Stimulated activated naive B cell treated with anti-CD40 and anti-IgM and Interleukin-4, amounts not matched to agents 10 μg/mL and 1 μg/mL and 100 μg/mL, for 72 hours (primary cell): ENCODE data around the gene MAN1C1.

Source experiments
- ATAC-seq, 2 donors: fragments of 150-1000 bp; cut with Tn5 transposase; replicated peaks; 2 replicates each; pipeline ENCODE4 v1.10.0; 2021; ENCODE audit warnings: moderate library complexity in 1 of 2
- DNase-seq: peaks from one replicate; pipeline ENCODE4 v3.0.0; 2021
- H3K27ac Mint-ChIP-seq: one replicate; pipeline ENCODE4 v1.8.0; 2022; ENCODE audit warnings: mild to moderate bottlenecking, mixed read lengths
- H3K27me3 Mint-ChIP-seq, 2 donors: one replicate each; pipeline ENCODE4 v1.8.0; 2022; ENCODE audit warnings: mixed read lengths in 2 of 2
- H3K36me3 Mint-ChIP-seq, 2 donors: one replicate each; pipeline ENCODE4 v1.8.0; 2022; ENCODE audit warnings: mixed read lengths in 2 of 2, mild to moderate bottlenecking in 1 of 2
- H3K4me1 Mint-ChIP-seq, 2 donors: one replicate each; pipeline ENCODE4 v1.8.0; 2022; ENCODE audit warnings: mixed read lengths in 2 of 2, mild to moderate bottlenecking in 1 of 2
- H3K4me3 Mint-ChIP-seq, 2 donors: one replicate each; pipeline ENCODE4 v1.8.0; 2022; ENCODE audit warnings: mild to moderate bottlenecking in 2 of 2, mixed read lengths in 2 of 2, moderate library complexity in 1 of 2
- H3K9me3 Mint-ChIP-seq, 2 donors: one replicate each; pipeline ENCODE4 v1.8.0; 2022; ENCODE audit warnings: mixed read lengths in 2 of 2, mild to moderate bottlenecking in 1 of 2

MAN1C1 gene

GRCh38 chr1:25616095-25616986 lies at the start of gene MAN1C1:
MAN1C1 (plus strand) TSS chr1:25616791; CDS start chr1:25617798, 1,007 bp downstream.
- H3K4me3 Mint-ChIP-seq, result peak within 1 kb of the TSS; percentile 66 to 80
- no peaks in the 10 kb centered on the region for H3K36me3 Mint-ChIP-seq
- H3K27ac Mint-ChIP-seq, result peak within 1 kb of the TSS; percentile 62
- H3K9me3 Mint-ChIP-seq, result no peaks in the 10 kb centered on the region
- peaks cover 47 to 49% of the 10 kb centered on the region in 2 donors for H3K27me3 Mint-ChIP-seq
- peaks cover 37 to 56% of the 10 kb centered on the region in 2 donors for H3K4me1 Mint-ChIP-seq
- ATAC-seq (peak; percentile 55 to 79), DNase-seq (peak; percentile 61)

- no peaks in the 10 kb centered on the region for H3K9me3 Mint-ChIP-seq
- ATAC-seq (no peak), DNase-seq (no peak)
- no peak overlapping the region for H3K27ac Mint-ChIP-seq
- no peak overlapping the region for H3K4me3 Mint-ChIP-seq
- peaks cover 5 to 23% of the 10 kb centered on the region in 2 donors for H3K4me1 Mint-ChIP-seq
- peaks cover 4 to 11% of the 10 kb centered on the region in 2 donors for H3K27me3 Mint-ChIP-seq
- peaks cover 0 to 7% of the 10 kb centered on the region in 2 donors for H3K36me3 Mint-ChIP-seq
Observed at GRCh38 chr1:25567710-25568089, 48.9 kb upstream of the MAN1C1 start.

- Mint-ChIP-seq H3K36me3 (peaks cover 0 to 7% of the 10 kb centered on the region in 2 donors), H3K4me3 (no peak overlapping the region), H3K4me1 (peaks cover 3 to 19% of the 10 kb centered on the region in 2 donors), H3K9me3 (no peaks in the 10 kb centered on the region), H3K27me3 (peaks cover 10 to 16% of the 10 kb centered on the region in 2 donors), H3K27ac (peak overlapping the region; percentile 67)
- DNase-seq, result no peak
- no peak for ATAC-seq
Observed at GRCh38 chr1:25568090-25568833, 48.3 kb upstream of the MAN1C1 start.

- Mint-ChIP-seq H3K4me1 (peaks cover 3 to 19% of the 10 kb centered on the region in 2 donors), H3K4me3 (no peak overlapping the region), H3K9me3 (no peaks in the 10 kb centered on the region), H3K36me3 (peaks cover 0 to 7% of the 10 kb centered on the region in 2 donors), H3K27me3 (peaks cover 11 to 19% of the 10 kb centered on the region in 2 donors), H3K27ac (no peak overlapping the region)
- no peak for DNase-seq
- ATAC-seq, result no peak
Observed at GRCh38 chr1:25568834-25569596, 47.6 kb upstream of the MAN1C1 start.

GRCh38 chr1:25569597-25570396 lies 46.8 kb upstream of the MAN1C1 start:
- no peak overlapping the region for H3K27ac Mint-ChIP-seq
- no peak for DNase-seq
- H3K4me1 Mint-ChIP-seq, result peaks cover 3 to 16% of the 10 kb centered on the region in 2 donors
- peaks cover 11 to 19% of the 10 kb centered on the region in 2 donors for H3K27me3 Mint-ChIP-seq
- H3K9me3 Mint-ChIP-seq, result no peaks in the 10 kb centered on the region
- ATAC-seq, result no peak
- no peak overlapping the region for H3K4me3 Mint-ChIP-seq
- peaks cover 0 to 7% of the 10 kb centered on the region in 2 donors for H3K36me3 Mint-ChIP-seq

GRCh38 chr1:25570798-25571521 lies 45.6 kb upstream of the MAN1C1 start:
- DNase-seq (no peak), ATAC-seq (no peak)
- peaks cover 3 to 9% of the 10 kb centered on the region in 2 donors for H3K4me1 Mint-ChIP-seq
- peaks cover 11 to 19% of the 10 kb centered on the region in 2 donors for H3K27me3 Mint-ChIP-seq
- H3K27ac Mint-ChIP-seq, result no peak overlapping the region
- no peaks in the 10 kb centered on the region for H3K9me3 Mint-ChIP-seq
- H3K36me3 Mint-ChIP-seq, result peaks cover 0 to 7% of the 10 kb centered on the region in 2 donors
- H3K4me3 Mint-ChIP-seq, result no peak overlapping the region

GRCh38 chr1:25571522-25571970 lies 45.0 kb upstream of the MAN1C1 start:
- no peak overlapping the region for H3K4me3 Mint-ChIP-seq
- peaks cover 0 to 4% of the 10 kb centered on the region in 2 donors for H3K36me3 Mint-ChIP-seq
- no peaks in the 10 kb centered on the region for H3K9me3 Mint-ChIP-seq
- ATAC-seq (no peak), DNase-seq (no peak)
- no peak overlapping the region for H3K27ac Mint-ChIP-seq
- H3K4me1 Mint-ChIP-seq, result peaks cover 3% of the 10 kb centered on the region in 2 donors
- H3K27me3 Mint-ChIP-seq, result peaks cover 11 to 19% of the 10 kb centered on the region in 2 donors

GRCh38 chr1:25572107-25572506 lies 44.5 kb upstream of the MAN1C1 start:
- DNase-seq (no peak), ATAC-seq (no peak)
- no peak overlapping the region for H3K4me3 Mint-ChIP-seq
- no peaks in the 10 kb centered on the region for H3K9me3 Mint-ChIP-seq
- peaks cover 0 to 3% of the 10 kb centered on the region in 2 donors for H3K36me3 Mint-ChIP-seq
- no peak overlapping the region for H3K27ac Mint-ChIP-seq
- peaks cover 0 to 3% of the 10 kb centered on the region in 2 donors for H3K4me1 Mint-ChIP-seq
- H3K27me3 Mint-ChIP-seq, result peaks cover 11 to 19% of the 10 kb centered on the region in 2 donors

- no peaks in the 10 kb centered on the region for H3K36me3 Mint-ChIP-seq
Observed at GRCh38 chr1:25572708-25573590, 43.6 kb upstream of the MAN1C1 start.

GRCh38 chr1:25573591-25573930 lies 43.0 kb upstream of the MAN1C1 start:
- no peak for ATAC-seq
- no peak overlapping the region for H3K27ac Mint-ChIP-seq
- H3K4me1 Mint-ChIP-seq, result peaks cover 0 to 3% of the 10 kb centered on the region in 2 donors
- no peaks in the 10 kb centered on the region for H3K9me3 Mint-ChIP-seq
- no peaks in the 10 kb centered on the region for H3K36me3 Mint-ChIP-seq
- DNase-seq, result no peak
- H3K27me3 Mint-ChIP-seq, result peaks cover 11 to 19% of the 10 kb centered on the region in 2 donors
- H3K4me3 Mint-ChIP-seq, result no peak overlapping the region

More at GRCh38 chr1:25572708-25573590, 43.6 kb upstream of the MAN1C1 start:
- H3K27ac Mint-ChIP-seq, result no peak overlapping the region
- peak; percentile 90 to 93 for ATAC-seq
- no peak overlapping the region for H3K4me3 Mint-ChIP-seq
- H3K27me3 Mint-ChIP-seq, result peaks cover 11 to 19% of the 10 kb centered on the region in 2 donors
- DNase-seq, result peak; percentile 29
- no peaks in the 10 kb centered on the region for H3K9me3 Mint-ChIP-seq
- peaks cover 0 to 3% of the 10 kb centered on the region in 2 donors for H3K4me1 Mint-ChIP-seq

GRCh38 chr1:25573961-25574360 lies 42.6 kb upstream of the MAN1C1 start:
- Mint-ChIP-seq H3K4me3 (no peak overlapping the region), H3K9me3 (no peaks in the 10 kb centered on the region), H3K27ac (no peak overlapping the region), H3K4me1 (peaks cover 0 to 3% of the 10 kb centered on the region in 2 donors), H3K27me3 (peaks cover 11 to 19% of the 10 kb centered on the region in 2 donors), H3K36me3 (no peaks in the 10 kb centered on the region)
- DNase-seq (no peak), ATAC-seq (no peak)

GRCh38 chr1:25575191-25575590 lies 41.4 kb upstream of the MAN1C1 start:
- ATAC-seq (no peak), DNase-seq (no peak)
- no peaks in the 10 kb centered on the region for H3K36me3 Mint-ChIP-seq
- H3K27me3 Mint-ChIP-seq, result peaks cover 11 to 19% of the 10 kb centered on the region in 2 donors
- H3K9me3 Mint-ChIP-seq, result no peaks in the 10 kb centered on the region
- H3K4me3 Mint-ChIP-seq, result no peak overlapping the region
- H3K27ac Mint-ChIP-seq, result no peak overlapping the region
- H3K4me1 Mint-ChIP-seq, result peaks cover 0 to 3% of the 10 kb centered on the region in 2 donors
